ENCODE measurements around the gene CLSTN3.
A peak's percentile ranks its signal among the peaks of the same experiment; 100 is the strongest.

The CLSTN3 gene

GRCh38 chr12:7128681-7129286, 1.4 kb upstream of the CLSTN3 start, which contains the start of gene RBP5:
RBP5 (minus strand) TSS chr12:7128889; CDS start chr12:7128775, 114 bp downstream.
- no peak for DNase-seq

DNA sequence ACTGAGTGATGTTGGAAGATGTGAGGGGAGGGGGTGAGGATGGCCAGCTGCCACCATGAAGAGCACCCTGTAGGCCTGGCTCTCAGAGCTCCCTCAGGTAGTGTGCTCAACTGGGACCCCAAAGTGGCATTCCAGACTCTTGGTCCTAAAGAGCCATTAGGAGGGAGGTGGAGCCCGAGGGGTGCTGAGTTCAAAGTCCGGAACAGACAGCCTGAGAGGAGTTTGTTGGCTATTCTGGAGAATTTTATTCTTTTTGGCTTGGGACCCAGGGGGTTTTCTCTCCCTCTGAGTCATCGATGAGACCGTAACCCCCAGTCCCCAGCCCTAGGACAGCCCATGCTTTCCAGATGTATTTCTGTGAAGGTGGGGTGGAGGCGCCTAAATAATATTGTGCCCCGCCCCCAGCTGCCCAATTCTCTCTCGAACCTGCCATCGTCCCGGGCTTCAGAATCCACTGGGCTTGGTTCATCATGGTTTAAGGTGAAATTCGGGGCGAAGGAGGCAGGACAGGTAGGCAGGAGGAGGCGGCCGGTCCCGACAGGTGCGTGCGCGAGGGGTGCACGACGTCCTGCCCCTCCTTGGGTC, 792 bp upstream of the CLSTN3 start:
- no peak for DNase-seq

DNA sequence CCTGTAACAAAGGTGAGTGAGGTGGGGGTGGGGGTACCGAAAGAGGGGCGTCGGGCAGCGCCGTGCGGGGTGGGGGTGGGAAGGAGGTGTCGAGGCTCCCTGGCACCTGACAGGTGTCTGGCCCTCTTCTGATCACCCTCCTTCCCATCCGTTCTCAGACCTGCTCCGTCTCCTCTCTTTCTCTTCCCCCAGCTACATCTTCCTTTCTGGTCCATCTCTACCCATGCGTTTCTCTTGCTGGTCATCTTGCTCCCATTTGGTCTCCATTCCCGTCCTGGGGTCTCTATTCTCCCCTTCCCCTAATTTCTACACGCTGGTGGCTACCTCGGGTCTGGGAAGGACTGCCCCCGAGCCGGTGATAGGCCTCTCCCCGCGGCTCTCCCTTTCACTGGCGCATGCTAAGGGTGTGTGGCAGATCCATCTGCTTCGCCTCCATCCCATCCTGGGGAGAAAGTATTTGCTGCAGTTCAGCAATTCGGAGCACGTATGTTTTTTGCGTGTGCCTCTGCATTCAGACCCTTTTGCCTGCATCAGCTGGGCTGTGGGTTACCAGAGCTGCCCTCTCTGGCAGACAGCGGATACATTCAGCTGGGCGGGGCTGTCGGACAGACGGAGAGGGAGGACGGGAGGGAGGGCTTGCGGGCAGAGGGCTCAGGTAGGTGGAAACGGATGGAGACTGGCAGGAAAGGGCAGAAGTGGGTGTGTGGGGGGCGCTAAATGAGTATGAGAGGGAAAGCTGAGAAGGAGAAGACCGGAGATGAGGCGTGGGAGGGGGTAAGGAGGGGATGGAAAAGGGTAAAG, 730 bp downstream of the CLSTN3 start:
- DNase-seq = peak; percentile 13 to 25

- DNase-seq = peak; percentile 27 to 58
These were observed 1.3 kb downstream of the CLSTN3 start for GRCh38 chr12:7131502-7131866.

- DNase-seq = no peak
These were observed 4.4 kb downstream of the CLSTN3 start for GRCh38 chr12:7134396-7135166.

DNA sequence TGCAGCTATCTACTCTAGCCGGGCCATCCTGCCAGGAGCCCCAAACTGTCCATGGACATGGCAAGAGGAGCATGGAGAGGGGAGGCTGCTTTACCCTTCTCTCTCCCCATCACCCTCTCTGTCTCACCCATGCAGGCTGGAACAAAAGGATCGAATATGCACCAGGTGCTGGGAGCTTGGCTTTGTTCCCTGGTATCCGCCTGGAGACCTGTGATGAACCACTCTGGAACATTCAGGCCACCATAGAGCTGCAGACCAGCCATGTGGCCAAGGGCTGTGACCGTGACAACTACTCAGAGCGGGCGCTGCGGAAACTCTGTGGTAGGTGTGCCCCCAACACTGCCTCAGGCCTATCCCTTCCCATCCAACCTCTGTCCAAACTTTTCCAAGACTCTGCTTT, 5.9 kb downstream of the CLSTN3 start:
- DNase-seq = no peak

DNA sequence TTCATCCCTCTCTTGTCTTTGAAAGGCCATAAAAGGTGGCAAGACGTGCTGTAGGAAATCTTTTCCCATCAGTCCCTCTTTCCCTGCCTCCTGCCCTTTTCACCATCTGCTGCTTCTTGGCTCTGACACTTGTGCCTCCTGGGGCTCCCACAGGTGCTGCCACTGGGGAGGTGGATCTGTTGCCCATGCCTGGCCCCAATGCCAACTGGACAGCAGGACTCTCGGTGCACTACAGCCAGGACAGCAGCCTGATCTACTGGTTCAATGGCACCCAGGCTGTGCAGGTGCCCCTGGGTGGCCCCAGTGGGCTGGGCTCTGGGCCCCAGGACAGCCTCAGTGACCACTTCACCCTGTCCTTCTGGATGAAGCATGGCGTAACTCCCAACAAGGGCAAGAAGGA, 6.5 kb downstream of the CLSTN3 start:
- DNase-seq = no peak

DNA sequence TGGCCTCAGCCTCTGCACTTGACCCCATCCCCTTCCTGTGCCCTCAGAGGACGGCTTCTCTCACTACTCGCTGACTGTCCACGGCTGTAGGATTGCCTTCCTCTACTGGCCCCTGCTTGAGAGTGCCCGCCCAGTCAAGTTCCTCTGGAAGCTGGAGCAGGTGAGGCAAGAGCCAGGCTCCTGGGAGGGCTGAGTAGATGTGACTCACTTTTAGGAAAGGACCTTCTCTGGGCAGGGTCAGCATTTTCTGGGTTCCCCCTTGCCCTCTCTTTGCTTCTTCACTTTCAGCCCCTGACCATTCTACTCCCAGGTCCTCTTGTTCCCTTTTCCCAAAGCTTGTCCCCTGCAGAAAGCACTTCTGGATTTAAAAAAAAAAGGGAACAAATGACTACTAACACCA, 7.7 kb downstream of the CLSTN3 start:
- DNase-seq = no peak

GRCh38 chr12:7139200-7139599, 9.0 kb downstream of the CLSTN3 start:
- DNase-seq = no peak

DNA sequence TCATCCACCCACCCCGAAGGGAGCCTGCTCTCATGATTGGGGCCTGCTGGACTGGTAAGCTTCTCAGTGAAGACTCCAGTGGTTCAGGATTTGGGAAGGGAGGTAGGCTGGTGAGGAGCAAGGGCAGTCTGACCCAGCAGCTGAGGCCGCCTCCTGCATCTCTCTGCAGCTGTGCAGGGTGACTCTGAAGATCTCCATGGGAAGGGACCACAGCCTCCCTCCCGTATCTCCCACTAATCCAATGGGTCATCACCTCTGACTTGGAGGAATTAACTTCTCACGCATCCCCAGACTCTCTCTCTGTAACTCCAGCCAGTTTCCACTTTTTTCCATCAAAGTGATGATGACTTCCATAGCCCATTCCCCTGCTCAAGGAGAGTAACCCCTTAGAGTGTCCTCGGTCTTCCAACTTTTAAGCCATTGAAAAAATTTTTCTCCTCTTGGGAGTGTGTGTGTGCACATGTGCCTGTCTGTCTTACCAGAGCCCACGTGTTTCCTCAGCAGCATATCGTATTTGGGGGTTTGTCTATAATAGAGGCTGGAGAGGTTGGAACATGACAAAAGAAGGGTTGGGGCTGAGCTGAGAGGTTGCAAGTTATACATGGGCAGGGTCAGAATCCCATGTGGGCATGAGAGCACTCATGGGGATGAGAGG, 11.3 kb downstream of the CLSTN3 start:
- no peak for DNase-seq

GRCh38 chr12:7142056-7142644, 12.0 kb downstream of the CLSTN3 start:
- DNase-seq = peak; percentile 34 to 62

- DNase-seq = no peak
These were observed 12.8 kb downstream of the CLSTN3 start for GRCh38 chr12:7142809-7143465.

GRCh38 chr12:7143564-7143963, 13.4 kb downstream of the CLSTN3 start:
- DNase-seq = no peak

GRCh38 chr12:7144414-7145120, 14.4 kb downstream of the CLSTN3 start:
- DNase-seq = peak; percentile 38 to 43

GRCh38 chr12:7145671-7146070, 15.5 kb downstream of the CLSTN3 start:
- no peak for DNase-seq

DNA sequence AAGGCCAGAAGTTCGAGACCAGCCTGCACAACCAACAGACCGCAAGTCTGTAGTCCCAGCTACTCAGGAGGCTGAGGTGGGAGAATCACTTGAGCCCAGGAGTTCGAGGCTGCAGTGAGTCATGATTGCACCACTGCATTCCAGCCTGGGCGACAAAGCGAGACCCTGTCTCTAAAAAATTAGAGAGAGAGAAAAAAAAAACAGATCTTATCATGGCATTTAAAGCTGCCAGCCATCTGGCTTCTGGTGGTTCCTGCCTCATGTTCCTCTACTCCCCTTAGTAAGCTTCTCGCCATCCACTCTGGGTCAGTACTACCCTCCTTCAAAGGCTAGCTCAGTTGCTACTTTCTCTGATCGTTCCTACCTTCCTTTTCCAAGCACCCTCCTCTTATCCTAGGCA, 16.1 kb downstream of the CLSTN3 start:
- DNase-seq = no peak

GRCh38 chr12:7146906-7147305, 16.7 kb downstream of the CLSTN3 start:
- no peak for DNase-seq

DNA sequence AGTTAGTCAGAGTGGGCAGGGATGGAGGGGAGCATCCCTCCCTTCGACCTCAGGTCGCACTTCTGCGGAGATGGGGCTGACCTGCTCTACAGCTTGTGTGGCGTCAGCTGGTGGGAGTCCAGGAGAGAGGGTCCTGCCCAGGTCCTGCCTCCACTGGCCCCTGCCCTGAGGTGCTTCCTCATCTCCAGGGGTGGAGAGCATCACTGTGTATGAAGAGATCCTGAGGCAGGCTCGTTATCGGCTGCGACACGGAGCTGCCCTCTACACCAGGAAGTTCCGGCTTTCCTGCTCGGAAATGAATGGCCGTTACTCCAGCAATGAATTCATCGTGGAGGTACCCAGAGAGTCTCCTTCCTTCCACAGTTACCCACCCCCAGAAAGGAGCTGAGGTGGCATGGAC, 20.2 kb downstream of the CLSTN3 start:
- DNase-seq = no peak

- DNase-seq = no peak
These were observed 20.7 kb downstream of the CLSTN3 start for GRCh38 chr12:7150841-7151240.

GRCh38 chr12:7151532-7151931, 21.4 kb downstream of the CLSTN3 start:
- DNase-seq = no peak

DNA sequence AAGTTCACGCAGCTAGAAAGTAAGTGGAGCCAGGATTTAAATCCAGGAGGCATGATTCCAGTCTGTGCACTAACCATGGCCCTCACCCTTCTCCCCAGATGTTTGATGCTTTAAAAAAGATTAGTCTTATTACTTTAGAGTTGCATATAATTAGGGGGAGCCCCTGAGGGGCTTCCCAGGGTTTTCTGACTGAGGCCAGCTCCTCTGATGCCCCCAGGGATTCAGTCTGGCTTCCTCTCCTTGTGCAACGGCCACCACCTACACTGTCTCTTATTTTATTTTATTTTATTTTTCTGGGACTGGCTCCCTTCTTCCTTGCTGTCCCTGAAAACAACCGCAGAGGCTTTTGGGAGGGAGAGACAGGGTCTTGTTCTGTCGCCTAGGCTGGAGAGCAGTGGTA, 22.6 kb downstream of the CLSTN3 start:
- DNase-seq = no peak

All from AML-193 (cell line).